Fibroblast of mammary gland (primary cell): ENCODE data around the gene PCYT1B.
"Not testable (repeated sequence)": the region's sequence is repeated elsewhere in the genome, so short reads cannot be mapped to it uniquely, and the experiment has no call there.

Experiments
- DNase-seq: peaks from one replicate; pipeline ENCODE4 v3.0.0-alpha.2; 2010; ENCODE audit warnings: low read depth
- H3K4me3 ChIP-seq: 2 replicates; pipeline ENCODE4 v1.5.1; 2011; ENCODE audit warnings: low read depth, mild to moderate bottlenecking, low read length, moderate library complexity; ENCODE audit not compliant: control insufficient read depth
- CTCF ChIP-seq: conservative IDR thresholded peaks from 2 replicates; pipeline ENCODE4 v1.5.1; 2011; ENCODE audit warnings: low read depth, low read length, inconsistent platforms; ENCODE audit not compliant: control insufficient read depth, insufficient read depth

PCYT1B gene

GRCh38 chrX:24661292-24661691, 14.1 kb upstream of the PCYT1B start:
- H3K4me3 ChIP-seq: no peak overlapping the region
- TF ChIP-seq CTCF: no peak
- no peak for DNase-seq

- H3K4me3 ChIP-seq: no peak overlapping the region
- TF ChIP-seq CTCF: no peak
- DNase-seq: no peak
These were observed 12.5 kb upstream of the PCYT1B start for GRCh38 chrX:24659646-24660045.

DNA sequence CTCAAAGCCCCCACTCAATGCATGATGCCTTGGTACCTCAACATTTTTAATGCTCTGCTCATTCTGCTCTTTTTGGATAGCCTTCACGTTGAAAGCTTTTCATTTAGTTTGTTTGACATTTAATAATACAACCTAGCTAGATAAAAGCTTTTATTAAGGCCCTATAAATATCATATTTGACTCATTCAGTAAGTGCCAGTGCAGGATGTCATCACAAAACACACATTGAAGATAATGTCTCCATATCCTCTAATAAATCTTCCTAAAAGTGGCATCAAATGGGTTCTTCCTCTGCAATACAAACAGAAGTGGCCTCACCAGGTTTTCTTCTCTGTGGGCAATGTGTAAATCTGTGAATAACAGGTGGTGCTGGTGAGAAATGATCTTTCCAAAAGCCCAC, 12.0 kb upstream of the PCYT1B start:
- H3K4me3 ChIP-seq: no peak overlapping the region
- DNase-seq: no peak
- TF ChIP-seq CTCF: no peak

DNA sequence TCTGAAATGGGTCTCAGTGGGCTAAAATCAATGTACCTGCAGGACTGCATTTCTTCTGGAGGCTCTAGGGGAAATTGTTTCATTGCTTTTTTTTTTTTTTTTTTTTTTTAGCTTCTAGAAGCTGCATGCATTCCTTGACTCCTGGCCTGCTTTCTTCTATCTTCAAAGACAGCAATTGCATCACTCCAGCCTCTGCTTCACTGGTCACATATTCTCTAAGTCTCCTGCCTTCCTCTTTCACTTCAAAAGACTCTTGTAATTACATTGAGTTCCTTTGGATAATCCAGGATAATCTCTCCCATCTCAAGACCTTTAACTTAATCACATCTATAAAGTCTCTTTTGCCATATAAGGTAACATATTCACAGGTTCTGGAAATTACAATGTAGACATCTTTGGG, 11.3 kb upstream of the PCYT1B start:
- H3K4me3 ChIP-seq: no peak overlapping the region
- no peak for DNase-seq
- TF ChIP-seq CTCF: no peak

DNA sequence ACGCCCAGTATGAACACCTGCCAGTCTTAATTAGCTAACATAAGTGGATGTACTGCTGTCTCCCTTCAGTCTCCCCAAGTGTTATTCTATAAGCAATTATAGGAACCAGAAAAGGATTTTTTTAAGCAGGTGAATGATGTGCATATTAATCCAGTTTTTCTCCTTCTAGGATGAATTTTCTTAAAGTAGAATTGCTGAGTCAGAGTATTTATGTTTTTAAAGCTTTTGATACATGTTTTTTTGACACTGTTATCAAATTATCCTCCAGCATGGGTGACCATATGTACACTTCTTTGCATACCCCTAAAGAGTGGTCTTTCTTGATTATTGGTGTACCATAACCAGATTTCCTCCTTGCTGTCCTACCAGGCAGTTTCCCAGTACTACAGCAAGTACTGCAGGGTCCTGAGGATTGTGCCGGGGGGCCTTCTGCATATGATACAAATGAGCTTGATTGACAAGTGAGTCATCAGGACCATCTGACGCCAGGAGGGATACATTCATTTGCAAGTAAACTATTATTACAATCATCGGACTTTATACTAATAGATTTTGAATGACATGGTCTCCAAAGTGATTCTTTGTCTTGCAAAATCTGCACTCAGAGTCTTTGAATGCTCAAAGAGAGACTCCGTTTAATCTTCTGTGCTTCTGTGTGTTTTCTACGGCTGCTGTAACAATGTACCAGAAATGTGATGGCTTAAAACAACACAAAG, 10.7 kb upstream of the PCYT1B start:
- no peak for DNase-seq
- TF ChIP-seq CTCF: no peak
- H3K4me3 ChIP-seq: no peak overlapping the region

- H3K4me3 ChIP-seq, DNase-seq: not testable (repeated sequence)
These were observed 8.5 kb upstream of the PCYT1B start for GRCh38 chrX:24655679-24656078.

GRCh38 chrX:24651783-24652182, 4.6 kb upstream of the PCYT1B start:
- no peak for TF ChIP-seq CTCF
- DNase-seq: no peak

More at GRCh38 chrX:24651783-24652182, 4.6 kb upstream of the PCYT1B start:
- H3K4me3 ChIP-seq: no peak overlapping the region
